ENCODE measurements around the gene TMCO5A.

- no peak for TF ChIP-seq CTCF (IDR thresholded peaks at IDR 0.05 in 8 of 11, conservative IDR thresholded peaks at IDR 0.05 in 3 of 11)
- TF ChIP-seq POLR2AphosphoS5 (IDR thresholded peaks at IDR 0.05), result no peak
- TF ChIP-seq POLR2A (IDR thresholded peaks at IDR 0.05), result no peak
These were observed 774 bp upstream of the TMCO5A start for GRCh38 chr15:37933666-37934065.
